EL (cell line): Measurements from ENCODE around the gene MS4A7.

Experiments
- DNase-seq: peaks from one replicate; pipeline ENCODE4 v3.0.0-alpha.2; 2016

The MS4A7 gene

DNA sequence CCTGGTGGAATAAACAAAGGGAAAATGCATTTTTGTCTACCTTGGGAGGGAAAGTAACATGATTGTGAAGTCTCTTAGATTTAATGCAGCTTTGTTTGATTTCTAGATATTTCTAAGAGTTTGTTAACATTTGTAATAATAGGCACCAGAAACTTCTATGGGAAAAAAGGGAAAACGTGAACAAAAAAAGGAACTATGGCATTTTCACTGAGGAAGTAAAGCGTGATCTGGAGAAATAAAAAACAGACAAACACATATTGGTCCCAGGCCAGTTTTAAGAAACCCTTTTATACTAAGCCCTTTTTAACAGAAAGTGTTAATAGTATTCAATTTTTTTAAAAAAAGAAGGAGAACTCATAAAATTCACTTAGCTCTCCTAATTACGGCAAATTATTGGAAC is 6.9 kb upstream of the MS4A7 start:
- no peak for DNase-seq

DNA sequence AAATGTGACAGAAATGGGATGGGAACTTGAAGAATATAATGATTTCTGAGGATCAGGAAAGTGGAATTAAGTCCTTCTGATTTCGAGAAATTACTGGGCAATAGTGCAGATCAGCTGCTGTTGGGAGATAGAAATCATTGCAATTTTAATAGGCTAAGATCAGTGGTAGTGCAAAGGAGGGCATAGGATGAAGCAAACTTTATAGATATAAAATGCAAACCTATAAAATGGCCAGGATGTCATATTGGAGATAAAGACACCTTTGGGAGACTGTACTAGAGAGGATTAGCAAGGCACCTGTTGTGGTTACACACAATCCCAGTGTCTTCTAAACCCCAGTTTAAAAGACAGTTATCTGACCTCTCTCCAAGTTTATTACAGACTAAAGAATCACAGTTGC is 6.5 kb upstream of the MS4A7 start:
- no peak for DNase-seq

DNA sequence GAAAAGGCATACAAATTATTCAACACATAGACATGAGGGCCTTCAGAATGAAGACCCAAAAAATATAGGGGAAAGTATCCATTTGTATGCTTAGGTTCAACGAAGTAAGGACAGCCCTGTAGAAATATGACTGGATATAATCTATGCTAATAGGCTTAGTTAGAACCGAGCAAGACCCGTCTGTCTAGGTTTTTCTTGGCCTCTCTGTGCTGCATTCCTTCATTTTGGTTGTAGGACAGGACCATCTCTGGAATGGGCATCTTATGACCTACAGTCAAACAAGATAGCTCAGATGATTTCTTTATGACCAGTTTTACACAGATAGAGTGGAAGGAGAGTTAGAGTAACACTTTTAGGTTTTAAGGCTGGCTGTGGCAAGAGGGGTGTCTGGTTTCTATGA is 5.6 kb upstream of the MS4A7 start:
- DNase-seq: no peak

DNA sequence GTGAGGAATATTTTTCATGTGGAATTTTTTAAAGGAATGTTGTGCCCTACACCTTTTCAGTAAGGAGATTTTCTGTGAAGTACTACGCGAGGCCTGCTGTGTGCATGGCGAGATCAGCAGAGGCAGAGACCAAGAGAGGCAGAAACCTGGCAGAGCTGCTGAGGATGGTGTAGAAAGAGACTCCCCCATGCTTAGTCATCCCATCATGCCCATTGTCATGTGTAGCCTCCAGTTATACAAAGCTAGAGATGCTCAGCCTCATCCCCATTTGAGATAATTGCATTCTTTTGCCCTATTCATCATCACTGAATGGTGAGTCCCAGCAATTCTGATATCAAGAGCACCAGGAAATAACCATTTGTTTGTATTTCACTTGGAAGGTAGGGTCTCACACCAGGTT is 3.0 kb upstream of the MS4A7 start:
- DNase-seq: no peak

DNA sequence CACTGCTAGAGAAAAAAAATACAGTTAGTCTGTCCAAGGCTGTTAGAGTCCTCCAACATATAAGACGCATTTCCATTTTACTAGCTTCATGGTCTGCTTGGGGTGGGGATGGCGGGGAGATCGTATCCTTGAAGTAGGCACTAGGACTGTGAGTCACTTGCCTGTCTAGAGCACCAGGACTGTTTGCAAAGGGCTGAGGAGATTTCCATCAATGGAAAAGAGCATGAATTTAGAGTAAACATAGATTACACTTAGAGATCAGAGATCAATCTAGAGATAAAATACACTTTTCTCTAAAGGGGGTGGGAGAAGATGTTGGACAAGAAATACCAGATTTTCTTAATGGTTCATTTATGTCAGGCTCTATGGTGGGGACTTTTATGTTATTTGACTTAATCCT is 1.7 kb upstream of the MS4A7 start:
- no peak for DNase-seq

DNA sequence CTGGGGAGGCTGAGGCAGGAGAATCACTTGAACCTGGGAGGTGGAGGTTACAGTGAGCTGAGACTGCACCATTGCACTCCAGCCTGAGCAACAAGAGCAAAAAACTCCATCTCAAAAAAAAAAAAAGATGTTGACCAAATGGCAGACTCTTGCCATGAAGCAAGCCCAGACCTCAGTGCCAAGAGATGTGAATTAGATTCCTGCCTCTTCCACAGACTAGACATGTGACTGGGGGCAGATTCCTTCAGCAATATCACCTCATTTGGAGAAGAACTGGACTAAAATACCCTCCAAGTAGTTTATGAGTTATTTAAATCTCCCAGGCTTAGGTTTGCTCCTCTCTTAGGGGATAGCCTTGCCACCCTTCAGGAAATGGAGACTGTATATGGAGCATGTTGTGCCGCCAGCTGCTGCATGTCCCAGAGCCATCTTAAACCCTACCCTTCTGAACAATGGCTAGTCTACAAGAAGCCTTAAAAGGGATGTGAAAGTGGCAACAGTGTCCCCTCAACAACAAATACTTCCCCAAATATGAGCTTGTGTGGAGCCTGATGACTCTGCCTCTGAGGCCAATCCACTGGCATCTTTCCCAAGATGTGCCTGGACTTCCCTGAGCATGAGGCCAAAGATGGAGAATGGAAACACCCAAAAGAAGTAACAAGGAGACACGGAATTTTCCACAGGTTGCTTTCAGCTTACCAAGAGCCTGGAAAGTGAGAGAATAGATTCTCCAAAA is 763 bp upstream of the MS4A7 start:
- no peak for DNase-seq

DNA sequence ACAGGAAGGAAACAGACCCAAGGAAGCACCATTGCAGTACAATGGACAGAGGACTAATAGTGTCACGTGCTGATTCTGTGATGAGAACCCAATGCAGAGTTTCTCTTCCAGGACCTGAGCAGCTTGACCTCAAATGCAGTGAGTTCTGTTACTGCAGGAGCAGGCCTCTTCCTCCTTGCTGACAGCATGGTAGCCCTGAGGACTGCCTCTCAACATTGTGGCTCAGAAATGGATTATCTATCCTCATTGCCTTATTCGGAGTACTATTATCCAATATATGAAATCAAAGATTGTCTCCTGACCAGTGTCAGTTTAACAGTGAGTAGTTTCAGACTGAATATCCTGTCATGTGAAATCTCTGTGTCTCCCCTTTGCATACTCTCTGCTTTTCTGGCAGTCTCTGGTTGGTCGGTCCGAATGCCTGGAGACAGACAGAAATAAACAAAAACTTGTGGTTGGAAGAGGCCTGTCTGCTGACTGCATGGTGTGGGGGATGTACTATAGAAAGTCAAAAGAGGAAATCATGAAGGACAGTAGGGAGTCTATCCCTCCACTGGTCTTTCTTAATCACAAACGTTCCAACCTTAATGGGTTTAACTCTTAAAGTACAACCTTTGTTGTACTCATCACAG is 11.1 kb downstream of the MS4A7 start:
- DNase-seq: no peak

DNA sequence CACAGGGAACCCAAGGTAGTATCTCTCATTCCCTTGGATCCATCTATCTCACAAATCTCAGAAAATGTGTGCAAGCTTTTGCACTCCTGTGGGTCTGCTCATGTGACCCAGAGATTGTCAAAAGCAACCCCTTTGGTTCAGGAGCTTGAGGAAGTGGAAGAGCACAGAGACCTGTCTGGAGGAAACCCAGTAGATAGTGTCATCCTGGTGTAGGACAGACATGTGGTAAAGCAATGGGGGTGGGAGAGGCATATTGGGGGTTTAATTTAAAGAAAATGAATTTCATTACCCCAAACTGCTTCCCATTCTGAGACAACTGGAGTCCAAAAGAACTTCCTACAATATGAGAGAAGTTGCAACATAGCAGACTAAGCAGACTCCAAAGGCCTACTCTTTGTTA is 12.1 kb downstream of the MS4A7 start:
- no peak for DNase-seq

DNA sequence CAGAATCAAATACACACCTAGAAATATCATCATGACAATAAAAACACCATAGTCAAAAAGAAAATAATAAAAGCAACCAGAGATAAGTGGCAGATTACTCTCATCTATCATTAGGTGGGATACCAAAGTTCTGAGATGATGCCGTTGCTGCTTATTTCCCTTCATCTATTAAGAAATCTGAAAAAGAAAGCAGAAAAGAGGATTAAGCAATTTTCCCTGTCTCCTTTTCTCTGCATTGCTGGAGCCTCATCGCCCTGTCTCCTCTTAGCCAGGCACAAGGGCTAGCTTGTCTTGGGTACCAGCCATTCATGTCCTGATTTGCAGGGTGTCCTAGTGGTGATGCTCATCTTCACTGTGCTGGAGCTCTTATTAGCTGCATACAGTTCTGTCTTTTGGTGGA is 14.0 kb downstream of the MS4A7 start:
- DNase-seq: no peak

DNA sequence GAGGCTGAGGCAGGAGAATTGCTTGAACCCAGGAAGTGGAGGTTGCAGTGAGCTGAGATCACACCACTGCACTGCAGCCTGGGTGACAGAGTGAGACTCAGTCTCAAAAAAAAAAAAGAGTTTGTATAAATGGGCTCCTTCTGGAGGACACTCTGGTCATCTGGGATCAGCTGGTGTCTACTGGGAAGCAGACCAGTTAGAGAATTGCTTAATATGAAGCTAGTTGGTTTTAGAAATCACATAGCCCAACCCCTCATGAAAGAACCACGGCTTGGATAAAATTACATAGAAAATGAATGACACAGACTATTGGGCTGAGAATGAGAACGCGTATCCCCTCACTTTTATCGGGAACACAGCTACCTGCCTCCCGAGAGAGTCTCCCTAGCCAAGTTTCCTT is 14.7 kb downstream of the MS4A7 start:
- DNase-seq: no peak

DNA sequence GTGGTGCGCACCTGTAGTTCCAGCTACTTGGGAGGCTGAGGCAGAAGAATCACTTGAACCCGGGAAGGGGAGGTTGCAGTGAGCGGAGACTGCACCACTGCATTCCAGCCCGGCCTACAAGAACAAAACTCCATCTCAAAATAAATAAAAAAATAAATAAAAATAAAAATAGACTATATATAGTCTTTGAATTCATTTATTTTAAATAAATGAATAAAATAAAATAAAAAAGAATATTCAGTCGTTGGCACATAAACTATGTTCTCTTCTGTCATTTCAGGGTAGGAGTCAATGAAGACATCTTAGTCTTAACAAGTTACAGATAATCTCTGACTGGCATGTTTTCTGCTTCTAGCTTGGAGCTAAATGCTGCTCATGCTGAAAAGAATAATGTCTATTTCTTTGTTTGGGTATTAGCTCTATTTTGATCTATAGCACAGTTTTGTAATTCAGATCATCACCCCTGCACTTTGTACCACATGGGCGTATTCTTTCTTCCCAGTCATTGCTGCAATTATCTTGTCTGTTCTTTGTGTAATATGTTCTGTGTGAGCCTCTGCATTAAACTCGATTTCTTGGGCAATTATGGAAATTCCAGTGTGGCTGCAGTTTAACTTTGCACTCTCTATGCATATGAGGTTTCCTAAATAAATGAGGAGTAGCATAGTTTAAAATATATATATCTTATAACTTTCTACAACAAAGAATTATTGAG is 16.5 kb downstream of the MS4A7 start:
- DNase-seq: no peak

DNA sequence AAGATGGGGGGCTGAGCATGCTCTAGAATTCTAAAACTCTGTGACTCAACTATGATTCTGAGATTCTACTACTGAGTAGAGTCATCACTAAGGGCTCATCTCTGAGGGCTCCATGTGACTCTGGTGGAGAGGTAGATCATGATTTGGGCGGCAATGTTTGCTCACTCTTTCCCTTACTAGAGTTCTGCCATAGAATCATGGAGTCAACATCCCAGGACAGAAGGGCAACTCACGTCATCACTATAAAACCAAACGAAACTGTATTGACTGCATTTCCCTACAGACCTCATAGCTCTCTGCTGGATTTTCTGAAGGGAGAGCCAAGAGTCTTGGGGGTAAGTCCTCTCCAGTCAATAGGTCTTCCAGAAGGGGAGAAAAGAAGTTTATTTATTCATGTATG is 18.1 kb downstream of the MS4A7 start, which contains the start of gene MS4A14:
TSS of gene MS4A14 (plus strand) at position 78 of the 400 bp plus-strand sequence. CDS start at position 198, 120 bp downstream.
- DNase-seq: no peak

DNA sequence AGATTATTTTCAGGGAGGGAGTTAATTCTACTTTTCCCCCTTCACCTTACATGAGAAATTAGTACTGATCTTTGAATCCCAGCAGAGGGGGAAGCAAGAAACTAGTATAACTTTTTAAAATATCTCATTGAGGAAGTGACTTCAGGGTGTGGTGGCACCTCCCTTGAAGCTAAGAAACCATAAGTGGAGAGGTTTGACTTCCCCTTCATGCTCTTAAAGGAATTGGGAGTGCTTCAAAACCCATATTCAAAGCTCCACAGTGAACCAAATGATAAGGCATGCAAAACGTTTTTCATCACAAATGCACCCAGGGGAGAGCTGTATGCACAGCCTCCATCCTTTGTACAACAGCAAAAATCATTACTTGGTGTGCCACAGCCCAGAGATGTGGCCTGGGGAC is 18.5 kb downstream of the MS4A7 start:
- no peak for DNase-seq

DNA sequence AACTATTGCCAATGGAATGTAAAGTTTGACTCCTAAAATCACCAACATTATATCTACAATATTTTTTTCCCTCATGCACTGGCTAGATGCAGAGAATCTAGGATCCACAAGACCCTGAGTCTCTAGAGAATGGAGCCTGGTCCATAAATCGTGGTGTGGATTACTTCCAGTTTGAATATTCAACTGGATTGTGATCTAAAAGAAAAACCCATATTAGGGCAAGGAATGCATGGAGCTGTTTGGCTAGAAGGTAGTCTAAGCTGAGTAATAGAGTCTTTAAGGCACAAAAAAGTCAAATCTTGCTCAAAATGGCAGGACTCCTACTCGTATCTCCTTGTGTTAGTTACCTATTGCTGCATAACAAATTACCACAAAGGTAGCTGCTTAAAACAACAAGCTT is 41.7 kb downstream of the MS4A7 start:
- DNase-seq: no peak

DNA sequence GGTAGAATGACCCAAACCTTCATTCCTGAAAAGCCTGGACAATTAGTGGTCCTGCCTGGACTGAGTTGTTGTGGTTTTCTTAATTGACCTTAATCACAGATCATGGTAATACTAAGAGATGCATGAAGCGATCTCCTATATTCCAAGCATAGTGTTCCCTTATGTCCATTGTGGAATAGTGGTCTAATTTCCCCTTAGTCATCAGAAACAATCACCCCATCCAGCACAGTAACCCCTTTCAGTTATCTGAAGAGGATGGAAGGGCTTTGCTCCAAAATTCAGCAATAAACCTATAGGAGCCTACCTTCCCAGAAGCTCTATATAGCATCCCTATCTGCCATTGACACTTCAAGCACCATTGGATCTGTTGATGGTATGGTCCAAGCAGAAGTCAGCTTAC is 44.3 kb downstream of the MS4A7 start:
- no peak for DNase-seq

DNA sequence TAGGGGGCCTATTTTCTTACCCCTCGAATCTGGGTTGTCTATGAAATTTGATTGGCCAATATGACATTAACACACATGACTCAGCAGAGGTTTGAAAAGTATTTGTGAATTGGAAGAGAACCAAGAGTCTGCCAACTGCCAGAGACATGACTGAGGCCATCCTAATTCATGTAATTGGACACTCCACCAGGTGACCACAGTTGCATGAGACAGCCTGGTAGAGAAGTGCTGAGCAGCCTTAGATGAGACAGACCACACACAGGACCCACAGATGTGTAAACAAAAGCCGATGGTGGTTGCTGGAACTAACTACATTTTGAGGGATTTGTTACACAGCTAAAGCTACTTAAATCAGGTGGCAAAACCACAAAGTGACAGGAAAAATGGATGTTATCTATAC is 50.2 kb downstream of the MS4A7 start:
- DNase-seq: no peak

DNA sequence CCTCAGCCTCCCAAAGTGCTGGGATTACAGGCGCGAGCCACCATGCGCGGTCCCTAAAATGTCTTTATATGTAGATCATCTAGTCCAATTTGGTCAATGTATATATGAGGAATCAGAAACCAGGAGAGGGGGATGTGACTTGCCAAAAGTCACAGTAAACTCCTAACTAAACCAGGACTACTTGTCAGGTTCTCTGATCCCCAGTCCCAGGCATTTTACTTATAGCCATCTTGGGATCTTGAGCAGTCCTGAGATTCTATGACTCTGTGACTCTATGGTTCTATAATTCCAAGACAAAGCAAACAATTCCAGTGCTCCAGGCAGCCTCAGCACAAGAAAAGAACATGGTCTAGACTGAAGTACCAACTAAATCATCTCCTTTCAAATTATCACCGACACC is 50.9 kb downstream of the MS4A7 start, which contains the start of gene MS4A5:
TSS of gene MS4A5 (plus strand) at position 301 of the 400 bp plus-strand sequence. CDS start 103 bp downstream, outside the sequence.
- DNase-seq: no peak

DNA sequence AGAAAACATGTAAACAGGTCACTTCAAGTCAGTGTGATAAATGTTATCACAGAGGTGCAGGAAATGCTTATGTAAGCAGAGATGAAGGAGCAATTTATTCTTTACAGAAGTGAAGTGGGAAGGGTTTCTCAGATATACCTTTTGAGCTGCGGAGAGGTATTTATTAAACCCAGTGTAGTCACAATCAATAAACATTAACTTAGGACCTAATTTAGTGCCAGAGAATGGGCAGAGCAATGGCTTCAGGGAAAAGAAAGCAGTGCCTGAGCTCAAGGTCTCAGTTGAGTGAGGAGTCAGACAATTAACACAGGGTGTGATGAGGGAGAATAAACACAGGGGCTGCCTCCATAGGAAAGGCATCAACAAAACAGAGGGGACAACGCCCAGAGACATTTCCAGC is 52.9 kb downstream of the MS4A7 start:
- no peak for DNase-seq

DNA sequence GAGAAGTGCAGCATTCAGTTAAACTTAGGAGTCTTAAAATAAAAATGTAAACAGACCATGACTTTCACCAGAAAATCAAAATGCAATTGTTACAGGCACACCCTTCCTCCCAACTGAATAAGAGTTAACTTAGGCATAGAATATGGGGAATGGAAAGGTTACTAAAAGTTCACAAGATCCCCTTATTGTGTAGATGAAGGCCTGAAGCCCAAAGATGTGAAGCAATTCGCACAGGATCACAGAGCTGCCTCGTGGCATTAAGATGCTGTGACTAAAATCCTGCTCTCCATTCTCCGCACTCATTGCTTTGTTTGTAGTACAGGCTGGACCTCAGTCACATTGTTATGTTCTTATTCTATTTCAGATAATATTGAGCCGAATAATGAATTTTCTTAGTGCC is 55.1 kb downstream of the MS4A7 start:
- DNase-seq: no peak
